COLO668 (cell line): Measurements from ENCODE around the gene SKIC2.
"Not testable (repeated sequence)": the region's sequence is repeated elsewhere in the genome, so short reads cannot be mapped to it uniquely, and the experiment has no call there.

ENCODE experiments used
- DNase-seq: peaks from one replicate; lab custom pipeline; 2025; ENCODE audit not compliant: unreplicated experiment; lab: John Stamatoyannopoulos, UW

SKIC2 gene

DNA sequence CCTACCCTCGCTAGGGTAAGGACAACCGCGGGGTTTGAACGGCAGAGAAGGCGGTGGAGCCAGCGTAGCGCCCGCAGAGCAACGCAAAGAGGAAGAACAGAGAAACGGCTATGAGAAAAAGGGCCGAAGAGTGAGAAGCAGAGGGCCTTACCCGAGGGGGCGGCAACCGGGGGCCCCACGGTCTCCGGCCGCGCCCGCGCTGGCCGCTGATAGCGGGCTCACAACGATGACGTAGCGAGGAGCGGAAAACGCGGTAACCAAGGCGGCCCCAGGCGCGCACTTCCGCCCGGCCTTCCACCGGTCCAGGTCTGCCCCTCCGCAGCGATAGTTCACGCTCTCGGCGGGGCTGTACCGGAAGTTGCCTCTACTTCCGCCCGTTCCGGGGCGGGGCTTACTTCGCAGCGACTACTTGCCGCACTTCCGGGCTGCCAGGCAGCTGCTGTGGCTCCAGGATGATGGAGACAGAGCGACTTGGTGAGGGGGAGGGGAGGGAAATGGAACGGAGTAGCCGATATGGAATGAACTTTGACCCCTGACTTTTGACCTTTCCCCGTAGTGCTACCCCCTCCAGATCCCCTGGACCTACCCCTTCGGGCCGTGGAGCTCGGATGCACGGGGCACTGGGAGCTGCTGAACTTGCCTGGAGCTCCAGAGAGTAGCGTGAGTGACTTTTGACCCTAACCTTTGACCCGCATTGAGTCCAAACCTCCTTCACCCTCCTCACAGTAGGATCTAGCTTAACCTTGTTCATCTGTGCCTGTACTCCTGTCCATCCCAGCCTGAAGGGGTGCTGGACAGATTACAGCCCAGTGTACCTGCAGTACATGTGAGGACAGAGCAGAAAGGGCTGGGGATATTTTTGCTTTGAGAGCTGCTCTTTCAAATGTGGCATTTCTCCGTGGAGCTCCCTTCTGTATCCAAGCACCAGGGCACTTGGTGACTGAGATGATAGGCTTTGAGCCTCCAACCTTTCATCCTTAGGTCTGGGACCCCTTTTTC is at the start of gene SKIC2, which contains the start of gene NELFE:
Gene SKIC2 (plus strand): TSS at position 435 of the 999 bp plus-strand sequence. CDS start 18 bp downstream, at position 453.
Gene NELFE (minus strand): TSS at position 231 of the 999 bp plus-strand sequence. CDS start 525 bp downstream, outside the sequence.
- peak; percentile 95 for DNase-seq

DNA sequence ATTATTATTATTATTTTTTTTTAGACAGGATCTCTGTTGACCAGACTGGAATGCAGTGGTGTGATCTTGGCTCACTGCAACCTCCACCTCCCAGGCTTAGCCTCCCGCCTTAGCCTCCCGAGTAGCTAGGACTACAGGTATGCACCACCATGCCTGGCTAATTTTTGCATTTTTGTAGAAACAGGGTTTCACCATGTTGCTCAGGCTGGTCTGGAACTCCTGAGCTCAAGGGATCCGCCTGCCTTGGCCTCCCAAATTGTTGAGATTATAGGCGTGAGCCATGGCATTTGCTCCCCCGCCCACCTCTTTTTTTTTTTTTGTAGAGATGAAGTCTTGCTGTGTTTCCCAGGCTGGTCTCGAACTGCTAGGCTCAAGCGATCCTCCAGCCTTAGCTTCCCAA is 49.7 kb upstream of the SKIC2 start:
- DNase-seq: not testable (repeated sequence)

DNA sequence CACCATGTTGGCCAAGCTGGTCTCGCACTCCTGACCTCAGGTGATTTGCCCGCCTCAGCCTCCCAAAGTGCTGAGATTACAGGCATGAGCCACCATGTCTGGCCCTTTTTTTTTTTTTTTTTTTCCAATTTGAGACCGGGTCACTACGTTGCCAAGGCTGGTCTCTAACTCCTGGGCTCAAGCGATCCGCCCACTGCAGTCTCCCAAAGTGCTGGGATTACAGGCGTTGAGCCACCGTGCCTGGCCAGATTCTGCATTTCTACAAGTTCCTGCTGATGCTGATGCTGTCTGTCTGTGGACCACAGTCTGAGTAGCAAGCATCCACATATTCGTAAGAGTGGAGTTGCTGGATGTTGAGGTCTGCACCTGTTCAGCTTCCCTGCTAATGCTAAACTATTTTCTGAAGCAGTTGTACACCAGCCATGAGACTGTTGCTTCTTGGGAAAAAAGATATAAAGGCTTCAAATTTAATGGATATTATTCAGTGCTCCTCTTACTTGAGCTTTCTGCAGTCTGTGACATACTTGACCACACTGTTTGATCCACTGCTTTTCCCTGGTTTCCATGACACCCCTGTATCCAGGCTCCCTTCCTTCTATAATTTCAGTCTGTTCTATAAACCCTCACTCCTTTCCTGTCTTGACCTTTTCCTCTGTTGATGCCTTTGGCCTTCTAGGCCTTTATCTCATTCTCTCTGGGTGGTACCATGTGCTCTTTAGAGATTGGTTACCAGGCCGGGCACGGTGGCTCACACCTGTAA is 47.0 kb upstream of the SKIC2 start:
- DNase-seq: no peak

DNA sequence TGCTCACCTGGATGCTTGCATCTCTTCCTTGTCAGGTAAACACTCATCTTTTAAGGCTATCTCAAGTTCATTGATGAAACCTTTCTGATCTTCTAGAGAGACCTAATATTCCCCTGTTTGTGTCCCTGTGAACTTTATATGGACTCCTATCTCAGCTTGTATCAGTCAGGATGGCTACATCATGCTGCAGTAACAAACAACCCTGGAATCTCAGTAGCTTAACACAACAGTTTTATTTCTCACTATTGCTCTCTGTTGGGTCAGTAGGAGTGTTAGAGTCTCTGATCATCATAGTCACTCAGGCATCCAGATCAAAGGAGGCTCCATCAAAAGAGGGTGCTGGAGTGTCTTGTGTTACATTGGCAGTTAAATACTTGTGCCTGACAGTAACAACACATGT is 43.6 kb upstream of the SKIC2 start:
- DNase-seq: no peak

DNA sequence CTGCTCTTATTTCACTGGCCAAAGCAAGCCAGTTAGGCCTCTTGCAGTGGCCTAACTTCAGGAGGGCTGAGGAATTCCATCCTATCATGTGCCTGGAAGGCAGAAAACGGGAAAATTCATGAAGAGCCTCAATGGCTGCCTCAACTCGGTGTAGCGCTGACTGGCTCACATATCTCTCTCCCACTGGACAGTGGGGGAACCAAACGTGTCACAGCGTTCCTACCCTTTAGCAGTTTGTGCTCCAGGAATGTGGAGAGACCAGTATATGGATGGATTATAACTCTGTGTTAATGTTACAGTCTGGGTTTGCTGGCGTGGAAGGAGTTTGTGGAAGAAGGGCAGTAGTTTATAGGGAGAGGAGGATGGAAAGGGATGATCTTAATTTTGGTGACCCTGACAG is 43.2 kb upstream of the SKIC2 start:
- DNase-seq: no peak

DNA sequence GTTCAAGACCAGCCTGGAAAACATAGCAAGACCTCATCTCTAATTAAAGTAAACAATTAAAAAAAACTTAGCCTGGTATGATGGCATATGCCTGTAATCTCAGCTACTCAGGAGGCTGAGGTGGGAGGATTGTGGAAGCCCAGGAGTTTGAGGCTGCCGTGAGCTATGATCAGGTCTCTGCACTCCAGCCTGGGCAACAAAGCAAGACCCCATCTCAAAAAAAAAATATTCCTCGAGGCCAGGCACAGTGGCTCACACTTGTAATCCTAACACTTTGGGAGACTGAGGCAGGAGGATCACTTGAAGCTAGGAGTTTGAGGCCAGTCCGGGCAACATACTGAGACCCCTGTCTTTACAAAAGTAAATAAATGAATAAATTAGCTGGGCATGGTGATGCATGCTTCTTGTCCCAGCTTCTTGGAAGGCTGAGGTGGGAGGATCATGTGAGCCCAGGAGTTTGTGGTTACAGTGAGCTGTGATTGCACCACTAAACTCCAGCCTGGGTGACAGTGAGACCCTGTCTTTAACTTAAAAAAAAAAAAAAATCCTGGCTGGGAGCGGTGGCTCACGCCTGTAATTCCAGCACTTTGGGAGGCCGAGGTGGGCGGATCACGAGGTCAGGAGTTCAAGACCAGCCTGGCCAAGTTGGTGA is 40.8 kb upstream of the SKIC2 start:
- DNase-seq: no peak

DNA sequence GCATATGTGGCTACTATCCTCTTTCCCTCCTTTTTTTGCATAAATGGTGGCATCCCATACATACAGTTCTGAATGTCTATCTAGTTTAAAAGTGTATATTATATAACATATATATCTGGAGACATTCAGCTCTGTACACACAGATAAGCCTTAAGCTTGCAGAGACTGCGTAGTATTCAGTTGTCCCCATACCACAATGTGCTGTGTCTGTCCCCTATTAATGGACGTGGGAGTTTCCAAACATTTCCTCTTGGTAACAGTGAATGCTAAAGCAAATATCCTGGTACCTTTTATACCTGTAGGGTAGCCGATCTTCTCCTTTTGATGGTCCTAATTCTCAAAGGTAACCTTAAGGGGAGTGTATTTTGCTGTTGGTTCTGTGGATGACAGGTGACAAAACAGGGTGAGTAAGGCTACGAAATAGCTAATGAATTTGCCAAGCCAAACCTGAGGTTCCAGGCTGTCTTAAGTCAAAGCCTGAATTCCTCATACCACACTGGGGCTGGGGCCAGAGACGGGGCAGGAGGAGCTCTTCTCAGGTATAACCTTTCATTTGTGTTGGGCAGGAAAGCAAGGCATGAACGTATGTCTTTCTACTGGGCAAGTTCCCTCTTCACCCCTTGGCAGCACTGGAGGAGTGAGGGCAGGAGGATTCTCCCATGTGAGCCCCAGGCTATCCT is 39.2 kb upstream of the SKIC2 start:
- no peak for DNase-seq

DNA sequence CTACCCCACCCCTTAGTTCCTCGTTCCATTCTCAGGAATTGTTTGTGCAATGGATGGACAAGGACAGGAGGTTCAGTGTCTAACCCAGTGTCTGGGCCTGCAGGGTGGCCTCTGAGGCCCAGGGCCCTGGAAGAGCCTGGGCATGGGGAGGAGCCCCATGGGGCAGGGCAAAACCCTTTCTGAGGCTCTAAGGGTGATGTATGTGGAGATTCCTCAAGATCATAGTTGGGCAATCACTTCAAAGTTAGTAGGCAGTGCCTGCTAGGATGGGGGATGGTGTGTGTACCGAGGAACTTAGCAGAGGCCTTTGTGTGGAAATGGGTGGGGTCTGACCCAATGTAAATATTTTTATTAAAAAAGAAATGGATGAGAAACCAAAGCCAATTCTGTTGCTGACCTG is 38.2 kb upstream of the SKIC2 start:
- DNase-seq: no peak

DNA sequence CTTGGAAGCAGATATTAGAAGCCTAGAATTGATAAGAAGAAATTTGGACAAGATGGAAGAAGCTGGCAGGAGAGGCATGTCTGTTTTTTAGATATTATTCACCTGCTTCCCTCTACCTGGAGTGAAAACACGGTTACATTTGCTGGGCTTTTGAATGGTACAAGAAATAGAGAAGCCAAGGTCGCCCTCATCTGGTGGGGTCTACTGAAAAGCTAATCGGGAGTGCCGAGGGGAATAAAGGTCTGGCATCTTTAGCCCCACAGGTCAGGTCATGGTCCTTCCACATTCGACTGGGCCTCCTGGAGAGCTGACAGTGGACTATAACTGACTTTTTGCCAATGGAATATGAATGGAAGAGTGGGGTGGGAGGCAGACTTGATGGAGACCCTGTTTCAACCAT is 36.0 kb upstream of the SKIC2 start:
- peak; percentile 8 for DNase-seq

DNA sequence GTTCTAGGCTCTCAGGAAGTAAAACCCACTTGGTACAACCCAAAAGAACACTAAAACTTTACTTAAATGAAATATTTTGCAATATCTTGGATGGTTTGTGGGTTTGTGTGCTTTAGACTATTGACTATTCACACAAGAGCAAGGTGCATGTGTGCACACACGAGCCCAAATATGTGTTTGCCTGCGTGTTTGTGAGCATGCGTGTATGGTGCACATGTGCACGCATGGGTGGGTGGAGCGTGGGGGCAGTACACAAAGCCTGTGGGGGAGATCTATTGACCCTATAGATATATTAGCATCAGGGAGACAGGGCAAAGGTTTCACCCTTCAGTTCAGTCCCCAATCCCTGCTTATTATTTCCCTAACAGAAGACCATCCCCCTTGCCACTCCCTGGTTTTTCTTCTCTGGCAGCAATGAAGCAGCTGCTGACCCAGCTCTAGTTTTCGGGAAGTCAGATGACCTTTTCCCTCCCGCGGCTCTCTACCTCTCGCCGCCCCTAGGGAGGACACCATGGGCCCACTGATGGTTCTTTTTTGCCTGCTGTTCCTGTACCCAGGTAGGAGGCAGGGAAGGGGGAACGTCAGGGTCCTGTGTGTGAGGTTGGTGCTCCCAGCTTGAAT is 31.6 kb upstream of the SKIC2 start, which contains the start of gene C2:
Gene C2 (plus strand): TSS at position 476 of the 621 bp plus-strand sequence. CDS start 36 bp downstream, at position 512.
- no peak for DNase-seq

DNA sequence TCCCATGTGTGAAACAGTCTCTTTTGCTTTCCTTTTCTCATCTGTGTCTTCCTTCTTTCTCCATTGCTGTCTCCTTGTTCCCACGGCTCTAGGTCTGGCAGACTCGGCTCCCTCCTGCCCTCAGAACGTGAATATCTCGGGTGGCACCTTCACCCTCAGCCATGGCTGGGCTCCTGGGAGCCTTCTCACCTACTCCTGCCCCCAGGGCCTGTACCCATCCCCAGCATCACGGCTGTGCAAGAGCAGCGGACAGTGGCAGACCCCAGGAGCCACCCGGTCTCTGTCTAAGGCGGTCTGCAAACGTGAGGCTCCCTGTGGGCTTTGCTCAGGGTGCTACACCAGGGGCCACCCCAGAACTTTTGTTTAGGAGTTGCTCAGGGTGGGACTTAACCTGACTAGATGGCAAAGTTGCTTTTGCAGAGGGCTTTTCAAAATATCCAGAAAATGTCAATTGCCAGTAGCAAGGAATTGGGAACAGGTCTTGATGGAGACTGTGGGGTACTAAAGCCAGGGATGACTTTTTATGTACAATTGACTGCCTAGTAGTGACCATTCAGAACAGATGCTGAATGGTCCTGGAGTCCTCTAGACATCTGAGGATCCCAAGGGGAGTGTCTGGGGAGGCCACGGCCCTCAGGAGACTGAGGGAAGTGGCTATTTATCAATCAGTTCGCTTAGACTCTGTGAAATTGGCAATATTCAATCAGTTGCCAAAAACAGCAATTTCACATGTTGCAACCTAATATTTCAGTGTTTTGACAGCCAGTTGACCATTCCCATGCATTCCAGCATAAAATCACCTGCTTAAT is 30.9 kb upstream of the SKIC2 start:
- DNase-seq: no peak

DNA sequence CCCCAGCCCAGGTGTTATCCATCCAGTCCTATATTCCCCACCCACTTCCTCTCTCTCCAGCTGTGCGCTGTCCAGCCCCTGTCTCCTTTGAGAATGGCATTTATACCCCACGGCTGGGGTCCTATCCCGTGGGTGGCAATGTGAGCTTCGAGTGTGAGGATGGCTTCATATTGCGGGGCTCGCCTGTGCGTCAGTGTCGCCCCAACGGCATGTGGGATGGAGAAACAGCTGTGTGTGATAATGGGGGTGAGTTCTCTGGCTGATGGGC is 30.4 kb upstream of the SKIC2 start:
- DNase-seq: no peak

DNA sequence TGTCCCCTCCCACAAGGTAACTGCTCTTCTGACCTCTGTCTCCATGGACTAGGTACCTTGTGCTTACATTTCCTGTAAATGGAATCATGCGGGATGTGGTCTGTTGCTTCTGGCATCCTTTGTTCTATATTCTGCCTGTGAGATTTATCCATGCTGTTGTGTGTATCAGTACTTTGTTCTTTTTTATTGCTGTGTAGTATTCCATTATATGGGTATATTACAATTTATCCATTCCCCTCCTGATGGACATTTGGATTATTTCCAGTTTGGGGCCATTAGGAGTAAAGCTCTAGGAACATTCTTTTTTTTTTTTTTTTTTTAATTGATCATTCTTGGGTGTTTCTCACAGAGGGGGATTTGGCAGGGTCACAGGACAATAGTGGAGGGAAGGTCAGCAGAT is 28.0 kb upstream of the SKIC2 start:
- DNase-seq: no peak

DNA sequence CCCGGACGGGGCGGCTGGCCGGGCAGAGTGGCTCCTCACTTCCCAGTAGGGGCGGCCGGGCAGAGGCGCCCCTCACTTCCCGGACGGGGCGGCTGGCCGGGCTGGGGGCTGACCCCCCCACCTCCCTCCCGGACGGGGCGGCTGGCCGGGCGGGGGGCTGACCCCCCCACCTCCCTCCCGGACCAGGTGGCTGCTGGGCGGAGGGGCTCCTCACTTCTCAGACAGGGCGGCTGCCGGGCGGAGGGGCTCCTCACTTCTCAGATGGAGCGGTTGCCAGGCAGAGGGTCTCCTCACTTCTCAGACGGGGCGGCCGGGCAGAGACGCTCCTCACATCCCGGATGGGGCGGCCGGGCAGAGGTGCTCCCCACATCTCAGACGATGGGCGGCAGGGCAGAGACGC is 26.8 kb upstream of the SKIC2 start:
- DNase-seq: not testable (repeated sequence)

DNA sequence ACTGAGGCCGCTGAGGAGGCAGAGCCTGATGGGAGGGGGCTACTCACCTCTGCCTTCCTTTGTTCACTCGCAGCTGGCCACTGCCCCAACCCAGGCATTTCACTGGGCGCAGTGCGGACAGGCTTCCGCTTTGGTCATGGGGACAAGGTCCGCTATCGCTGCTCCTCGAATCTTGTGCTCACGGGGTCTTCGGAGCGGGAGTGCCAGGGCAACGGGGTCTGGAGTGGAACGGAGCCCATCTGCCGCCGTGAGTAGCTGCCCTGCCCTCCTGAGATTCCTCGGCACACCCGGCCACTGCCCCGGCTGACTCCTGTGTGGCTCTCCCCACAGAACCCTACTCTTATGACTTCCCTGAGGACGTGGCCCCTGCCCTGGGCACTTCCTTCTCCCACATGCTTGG is 25.4 kb upstream of the SKIC2 start:
- no peak for DNase-seq

DNA sequence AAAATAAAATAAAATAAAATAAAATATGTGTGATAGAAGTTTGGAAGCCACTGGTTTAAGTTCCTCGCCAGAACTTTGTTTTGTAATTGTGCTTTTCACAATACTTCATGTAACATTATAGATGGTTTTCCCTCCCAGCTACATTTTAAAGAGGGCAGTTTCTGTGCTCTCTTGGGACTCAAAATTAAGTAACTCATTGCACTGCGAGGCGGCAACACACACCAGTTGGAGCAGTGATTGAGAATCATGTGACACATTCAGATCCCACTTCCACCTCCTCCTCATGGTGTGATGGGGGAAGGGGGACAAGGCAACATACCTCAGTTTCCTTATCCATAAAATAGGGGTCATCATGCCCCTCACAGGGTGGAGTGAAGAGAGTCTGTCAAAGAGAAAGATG is 24.0 kb upstream of the SKIC2 start:
- no peak for DNase-seq

DNA sequence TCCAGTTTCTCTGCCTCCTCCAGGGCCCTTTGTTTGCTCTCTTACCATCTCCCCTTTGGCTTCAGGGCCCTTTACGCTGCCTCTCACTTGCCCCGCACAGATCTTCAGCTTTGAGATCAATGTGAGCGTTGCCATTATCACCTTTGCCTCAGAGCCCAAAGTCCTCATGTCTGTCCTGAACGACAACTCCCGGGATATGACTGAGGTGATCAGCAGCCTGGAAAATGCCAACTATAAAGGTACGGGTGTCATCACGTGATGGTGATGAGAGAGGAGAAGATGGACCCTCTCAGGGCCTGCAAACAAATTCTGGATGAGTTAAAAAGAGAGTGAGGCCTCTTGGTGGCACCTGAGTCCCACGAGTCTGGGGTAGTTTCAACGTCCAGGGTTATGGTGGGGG is 23.2 kb upstream of the SKIC2 start:
- DNase-seq: no peak

DNA sequence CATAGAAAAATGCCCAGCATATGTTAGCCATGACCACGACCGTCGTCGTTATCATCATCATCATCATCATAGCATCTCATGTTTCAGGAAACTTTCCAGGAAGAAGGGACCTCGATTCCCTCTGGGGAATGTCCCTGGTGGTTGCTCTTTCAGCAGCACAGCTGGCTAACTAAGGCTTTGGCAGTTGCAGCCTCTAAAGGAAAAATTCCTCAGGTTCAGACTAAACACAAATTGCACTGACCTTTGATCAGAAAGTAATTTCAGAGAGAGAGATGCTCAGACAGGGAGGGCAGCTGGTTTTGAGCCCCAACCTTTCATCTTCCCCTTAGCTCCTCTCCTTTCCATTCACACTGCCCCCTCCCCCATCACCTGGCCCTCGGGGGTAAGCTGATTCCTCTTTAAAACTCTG is 18.7 kb upstream of the SKIC2 start:
- DNase-seq: no peak

DNA sequence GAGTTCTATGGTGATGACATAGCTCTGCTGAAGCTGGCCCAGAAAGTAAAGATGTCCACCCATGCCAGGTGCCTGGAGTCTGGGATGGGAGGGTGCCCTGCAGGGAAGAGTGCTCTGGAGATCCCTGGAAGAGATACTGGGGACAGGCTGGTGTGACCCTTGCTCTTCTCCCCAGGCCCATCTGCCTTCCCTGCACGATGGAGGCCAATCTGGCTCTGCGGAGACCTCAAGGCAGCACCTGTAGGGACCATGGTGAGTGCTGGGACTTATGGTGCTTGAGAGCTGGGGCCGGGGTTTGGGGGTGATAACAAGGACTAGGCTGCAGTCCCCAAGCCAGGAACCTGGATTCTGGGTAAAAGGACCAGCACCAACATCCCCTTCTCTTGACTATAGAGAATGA is 15.2 kb upstream of the SKIC2 start:
- DNase-seq: no peak

DNA sequence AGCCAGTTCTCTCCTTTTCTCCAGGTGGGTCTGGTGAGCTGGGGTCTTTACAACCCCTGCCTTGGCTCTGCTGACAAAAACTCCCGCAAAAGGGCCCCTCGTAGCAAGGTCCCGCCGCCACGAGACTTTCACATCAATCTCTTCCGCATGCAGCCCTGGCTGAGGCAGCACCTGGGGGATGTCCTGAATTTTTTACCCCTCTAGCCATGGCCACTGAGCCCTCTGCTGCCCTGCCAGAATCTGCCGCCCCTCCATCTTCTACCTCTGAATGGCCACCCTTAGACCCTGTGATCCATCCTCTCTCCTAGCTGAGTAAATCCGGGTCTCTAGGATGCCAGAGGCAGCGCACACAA is 13.8 kb upstream of the SKIC2 start:
- DNase-seq: no peak
